ENCODE results near the gene PPP2R1B.

Gene PPP2R1B

GRCh38 chr11:111693224-111693937 lies 72.8 kb downstream of the PPP2R1B start:
- no peak overlapping the region for H3K9ac ChIP-seq (ENCODE audit: low read depth, low read length)
- TF ChIP-seq EZH2 (IDR thresholded peaks at IDR 0.05; ENCODE audit: borderline replicate concordance, low read depth, low read length, severe bottlenecking) (no peak), CTCF (IDR thresholded peaks at IDR 0.05; ENCODE audit: borderline replicate concordance, extremely low read depth, low read length, poor library complexity, severe bottlenecking) (no peak)
- no peaks in the 10 kb centered on the region for H3K9me3 ChIP-seq (ENCODE audit: insufficient read depth, low read length, severe bottlenecking)
- H4K20me1 ChIP-seq (ENCODE audit: insufficient read depth, low read length), result no peaks in the 10 kb centered on the region
- DNase-seq, result no peak
- H2AFZ ChIP-seq (ENCODE audit: low read depth, low read length), result no peak overlapping the region
- H3K4me2 ChIP-seq (ENCODE audit: insufficient read depth, low read length), result no peak overlapping the region
- H3K27ac ChIP-seq (ENCODE audit: low read length), result no peak overlapping the region
- no peak for ATAC-seq (ENCODE audit: insufficient read depth, low read depth)
- H3K79me2 ChIP-seq (ENCODE audit: insufficient read depth, low read length), result no peaks in the 10 kb centered on the region
- no peaks in the 10 kb centered on the region for H3K4me1 ChIP-seq (ENCODE audit: insufficient read depth, low read length)
- peaks cover 26% of the 10 kb centered on the region for H3K36me3 ChIP-seq (ENCODE audit: insufficient read depth, low read length)
- H3K4me3 ChIP-seq (ENCODE audit: low read depth in 1 of 2, low read length in 2 of 2), result no peak overlapping the region
- no peaks in the 10 kb centered on the region for H3K27me3 ChIP-seq (ENCODE audit: insufficient read depth, low read length, poor library complexity)

DNA sequence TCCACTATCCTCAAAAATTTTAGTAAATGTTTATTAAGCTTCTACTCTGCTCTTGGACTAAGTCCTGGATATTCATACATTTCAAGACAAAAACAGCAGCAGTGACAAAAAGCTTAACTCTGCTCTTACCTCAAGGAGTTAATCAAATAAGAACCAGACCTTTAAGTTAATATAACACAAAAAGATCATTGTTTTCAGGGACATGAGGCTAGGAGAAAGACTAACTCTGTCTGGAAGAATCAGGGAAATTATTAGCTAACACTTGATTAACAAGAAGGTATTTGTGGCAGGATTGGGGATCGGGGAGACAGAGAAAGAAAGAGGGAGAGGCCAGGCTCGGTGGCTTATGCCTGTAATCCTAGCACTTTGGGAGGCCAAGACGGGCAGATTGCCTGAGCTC lies 74.4 kb downstream of the PPP2R1B start:
- H3K27ac ChIP-seq (ENCODE audit: low read length), result no peak overlapping the region
- no peak overlapping the region for H3K4me3 ChIP-seq (ENCODE audit: low read depth in 1 of 2, low read length in 2 of 2)
- no peak overlapping the region for H3K4me2 ChIP-seq (ENCODE audit: insufficient read depth, low read length)
- ATAC-seq (ENCODE audit: insufficient read depth, low read depth), result no peak
- H3K27me3 ChIP-seq (ENCODE audit: insufficient read depth, low read length, poor library complexity), result no peaks in the 10 kb centered on the region
- H3K79me2 ChIP-seq (ENCODE audit: insufficient read depth, low read length), result no peaks in the 10 kb centered on the region
- H2AFZ ChIP-seq (ENCODE audit: low read depth, low read length), result no peak overlapping the region
- TF ChIP-seq CTCF (IDR thresholded peaks at IDR 0.05; ENCODE audit: borderline replicate concordance, extremely low read depth, low read length, poor library complexity, severe bottlenecking), result no peak
- TF ChIP-seq EZH2 (IDR thresholded peaks at IDR 0.05; ENCODE audit: borderline replicate concordance, low read depth, low read length, severe bottlenecking), result no peak
- H3K4me1 ChIP-seq (ENCODE audit: insufficient read depth, low read length), result no peaks in the 10 kb centered on the region
- peaks cover 31% of the 10 kb centered on the region for H3K36me3 ChIP-seq (ENCODE audit: insufficient read depth, low read length)
- no peak for DNase-seq
- H4K20me1 ChIP-seq (ENCODE audit: insufficient read depth, low read length), result no peaks in the 10 kb centered on the region
- no peak overlapping the region for H3K9ac ChIP-seq (ENCODE audit: low read depth, low read length)
- no peaks in the 10 kb centered on the region for H3K9me3 ChIP-seq (ENCODE audit: insufficient read depth, low read length, severe bottlenecking)

DNA sequence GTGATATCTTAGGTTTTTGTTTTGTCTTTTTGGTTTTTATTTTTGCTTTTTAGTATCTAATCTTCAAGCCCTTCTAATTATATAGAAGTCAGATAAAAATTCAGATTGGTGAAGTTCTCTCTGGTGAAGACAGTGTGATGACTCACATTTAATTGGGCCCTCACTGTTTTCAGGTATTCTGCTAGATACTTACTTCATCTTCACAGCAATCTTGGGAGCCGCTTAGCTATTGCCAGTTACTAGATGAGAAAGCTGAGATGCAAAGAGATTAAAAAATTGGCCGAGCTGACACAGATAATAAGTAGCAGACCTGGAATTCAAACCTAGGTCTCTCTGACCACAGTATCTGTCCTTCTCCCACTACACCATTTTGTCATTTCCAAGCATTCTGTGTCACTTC lies 75.0 kb downstream of the PPP2R1B start:
- no peak for ATAC-seq (ENCODE audit: insufficient read depth, low read depth)
- no peaks in the 10 kb centered on the region for H3K27me3 ChIP-seq (ENCODE audit: insufficient read depth, low read length, poor library complexity)
- H3K4me3 ChIP-seq (ENCODE audit: low read depth in 1 of 2, low read length in 2 of 2), result no peak overlapping the region
- no peak overlapping the region for H2AFZ ChIP-seq (ENCODE audit: low read depth, low read length)
- no peak overlapping the region for H3K4me2 ChIP-seq (ENCODE audit: insufficient read depth, low read length)
- no peaks in the 10 kb centered on the region for H3K9me3 ChIP-seq (ENCODE audit: insufficient read depth, low read length, severe bottlenecking)
- TF ChIP-seq CTCF (IDR thresholded peaks at IDR 0.05; ENCODE audit: borderline replicate concordance, extremely low read depth, low read length, poor library complexity, severe bottlenecking), result no peak
- TF ChIP-seq EZH2 (IDR thresholded peaks at IDR 0.05; ENCODE audit: borderline replicate concordance, low read depth, low read length, severe bottlenecking), result no peak
- no peaks in the 10 kb centered on the region for H4K20me1 ChIP-seq (ENCODE audit: insufficient read depth, low read length)
- DNase-seq, result no peak
- H3K36me3 ChIP-seq (ENCODE audit: insufficient read depth, low read length), result peaks cover 31% of the 10 kb centered on the region
- no peaks in the 10 kb centered on the region for H3K79me2 ChIP-seq (ENCODE audit: insufficient read depth, low read length)
- no peak overlapping the region for H3K27ac ChIP-seq (ENCODE audit: low read length)
- no peak overlapping the region for H3K9ac ChIP-seq (ENCODE audit: low read depth, low read length)
- H3K4me1 ChIP-seq (ENCODE audit: insufficient read depth, low read length), result no peaks in the 10 kb centered on the region

All from DND-41 (cell line).